ENCODE results near the gene ACCSL. TPM values are rescaled to one million over a fixed set of nuclear protein-coding genes. Genes with fewer than 3 reads are reported as not detected.

The ACCSL gene
- total RNA-seq, 1 donor from 2014 or later: not detected

DNA sequence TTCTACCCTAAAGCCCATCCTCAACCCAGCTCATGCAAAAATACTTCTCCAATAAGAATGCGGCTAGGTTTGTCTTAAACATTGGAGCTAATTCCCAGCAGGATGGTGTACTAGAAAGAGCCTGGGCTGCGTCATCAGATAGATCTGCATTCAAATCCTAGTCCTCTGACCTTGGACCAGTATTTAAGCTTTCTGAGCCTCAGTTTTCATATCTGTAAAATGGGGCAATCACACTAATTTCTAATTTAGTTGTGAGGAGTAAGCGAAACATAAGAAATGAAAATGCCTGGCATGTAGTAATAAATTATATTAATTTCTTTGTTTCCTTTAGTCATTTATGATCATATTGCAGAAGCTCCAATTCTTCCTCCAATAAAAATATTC, 32.2 kb upstream of the ACCSL start:
- Histone ChIP-seq H3K4me1 (peaks cover 5% of the 10 kb centered on the region), H3K36me3 (no peaks in the 10 kb centered on the region), H3K27ac (no peak overlapping the region), H3F3A (ENCODE audit: low read depth) (no peaks in the 10 kb centered on the region), H4K20me1 (ENCODE audit: low read depth) (no peaks in the 10 kb centered on the region), H3K9ac (no peak overlapping the region), H3K4me2 (no peak overlapping the region), H3K4me3 (no peak overlapping the region), H3K9me3 (ENCODE audit: low read depth) (no peaks in the 10 kb centered on the region), H3K27me3 (peaks cover 11% of the 10 kb centered on the region), H2AFZ (replicated peaks) (no peak overlapping the region), H3K79me2 (ENCODE audit: low read depth) (no peaks in the 10 kb centered on the region)
- Mint-ChIP-seq H3K27ac (no peak overlapping the region), H3K4me1 (no peaks in the 10 kb centered on the region), H3K27me3 (ENCODE audit: insufficient read depth, low read depth) (peaks cover 3% of the 10 kb centered on the region), H3K36me3 (no peaks in the 10 kb centered on the region), H3K9me3 (no peaks in the 10 kb centered on the region), H3K4me3 (no peak overlapping the region)
- TF ChIP-seq EZH2phosphoT487 (IDR thresholded peaks at IDR 0.05) (no peak), EZH2 (IDR thresholded peaks at IDR 0.05) (no peak)
- TF ChIP-seq, protein P1, sequence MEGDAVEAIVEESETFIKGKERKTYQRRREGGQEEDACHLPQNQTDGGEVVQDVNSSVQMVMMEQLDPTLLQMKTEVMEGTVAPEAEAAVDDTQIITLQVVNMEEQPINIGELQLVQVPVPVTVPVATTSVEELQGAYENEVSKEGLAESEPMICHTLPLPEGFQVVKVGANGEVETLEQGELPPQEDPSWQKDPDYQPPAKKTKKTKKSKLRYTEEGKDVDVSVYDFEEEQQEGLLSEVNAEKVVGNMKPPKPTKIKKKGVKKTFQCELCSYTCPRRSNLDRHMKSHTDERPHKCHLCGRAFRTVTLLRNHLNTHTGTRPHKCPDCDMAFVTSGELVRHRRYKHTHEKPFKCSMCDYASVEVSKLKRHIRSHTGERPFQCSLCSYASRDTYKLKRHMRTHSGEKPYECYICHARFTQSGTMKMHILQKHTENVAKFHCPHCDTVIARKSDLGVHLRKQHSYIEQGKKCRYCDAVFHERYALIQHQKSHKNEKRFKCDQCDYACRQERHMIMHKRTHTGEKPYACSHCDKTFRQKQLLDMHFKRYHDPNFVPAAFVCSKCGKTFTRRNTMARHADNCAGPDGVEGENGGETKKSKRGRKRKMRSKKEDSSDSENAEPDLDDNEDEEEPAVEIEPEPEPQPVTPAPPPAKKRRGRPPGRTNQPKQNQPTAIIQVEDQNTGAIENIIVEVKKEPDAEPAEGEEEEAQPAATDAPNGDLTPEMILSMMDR (IDR thresholded peaks at IDR 0.05): no peak
- DNase-seq (ENCODE audit: low spot score): no peak

DNA sequence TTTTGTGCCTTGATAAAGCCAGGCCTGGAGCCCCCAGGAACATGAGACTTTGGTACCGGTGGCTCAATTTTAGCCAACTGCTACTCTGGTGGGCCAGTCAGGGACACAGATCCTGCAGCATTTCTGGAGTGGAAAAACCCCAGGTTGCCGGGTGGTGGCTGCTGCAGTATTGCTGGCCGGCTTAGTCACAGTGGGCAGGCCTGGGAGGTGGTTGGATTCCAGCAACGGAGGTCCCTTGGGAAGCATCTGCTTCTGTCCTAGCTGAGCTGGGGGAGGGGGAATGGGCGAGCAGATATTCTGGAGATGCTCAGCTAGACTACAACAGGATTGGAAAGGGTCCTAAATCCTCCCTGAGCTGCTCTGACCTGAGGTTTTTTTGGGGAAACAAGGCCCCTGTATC, 31.6 kb upstream of the ACCSL start:
- TF ChIP-seq EZH2phosphoT487 (IDR thresholded peaks at IDR 0.05) (no peak), EZH2 (IDR thresholded peaks at IDR 0.05) (no peak)
- TF ChIP-seq, protein P1 (IDR thresholded peaks at IDR 0.05): no peak
- H3K4me2 ChIP-seq: no peak overlapping the region
- Mint-ChIP-seq H3K36me3 (no peaks in the 10 kb centered on the region), H3K27ac (no peak overlapping the region), H3K4me3 (no peak overlapping the region), H3K9me3 (peaks cover 2% of the 10 kb centered on the region), H3K27me3 (ENCODE audit: insufficient read depth, low read depth) (peaks cover 6% of the 10 kb centered on the region), H3K4me1 (no peaks in the 10 kb centered on the region)
- H3K27me3 ChIP-seq: peaks cover 11% of the 10 kb centered on the region
- H3K36me3 ChIP-seq: no peaks in the 10 kb centered on the region
- no peak overlapping the region for H2AFZ ChIP-seq (replicated peaks)
- H3K4me3 ChIP-seq: no peak overlapping the region
- no peaks in the 10 kb centered on the region for H3K79me2 ChIP-seq (ENCODE audit: low read depth)
- H3K27ac ChIP-seq: no peak overlapping the region
- H3K9ac ChIP-seq: no peak overlapping the region
- no peak for DNase-seq (ENCODE audit: low spot score)
- H3K4me1 ChIP-seq: peaks cover 5% of the 10 kb centered on the region
- H4K20me1 ChIP-seq (ENCODE audit: low read depth): no peaks in the 10 kb centered on the region
- H3F3A ChIP-seq (ENCODE audit: low read depth): no peaks in the 10 kb centered on the region
- H3K9me3 ChIP-seq (ENCODE audit: low read depth): no peaks in the 10 kb centered on the region

DNA sequence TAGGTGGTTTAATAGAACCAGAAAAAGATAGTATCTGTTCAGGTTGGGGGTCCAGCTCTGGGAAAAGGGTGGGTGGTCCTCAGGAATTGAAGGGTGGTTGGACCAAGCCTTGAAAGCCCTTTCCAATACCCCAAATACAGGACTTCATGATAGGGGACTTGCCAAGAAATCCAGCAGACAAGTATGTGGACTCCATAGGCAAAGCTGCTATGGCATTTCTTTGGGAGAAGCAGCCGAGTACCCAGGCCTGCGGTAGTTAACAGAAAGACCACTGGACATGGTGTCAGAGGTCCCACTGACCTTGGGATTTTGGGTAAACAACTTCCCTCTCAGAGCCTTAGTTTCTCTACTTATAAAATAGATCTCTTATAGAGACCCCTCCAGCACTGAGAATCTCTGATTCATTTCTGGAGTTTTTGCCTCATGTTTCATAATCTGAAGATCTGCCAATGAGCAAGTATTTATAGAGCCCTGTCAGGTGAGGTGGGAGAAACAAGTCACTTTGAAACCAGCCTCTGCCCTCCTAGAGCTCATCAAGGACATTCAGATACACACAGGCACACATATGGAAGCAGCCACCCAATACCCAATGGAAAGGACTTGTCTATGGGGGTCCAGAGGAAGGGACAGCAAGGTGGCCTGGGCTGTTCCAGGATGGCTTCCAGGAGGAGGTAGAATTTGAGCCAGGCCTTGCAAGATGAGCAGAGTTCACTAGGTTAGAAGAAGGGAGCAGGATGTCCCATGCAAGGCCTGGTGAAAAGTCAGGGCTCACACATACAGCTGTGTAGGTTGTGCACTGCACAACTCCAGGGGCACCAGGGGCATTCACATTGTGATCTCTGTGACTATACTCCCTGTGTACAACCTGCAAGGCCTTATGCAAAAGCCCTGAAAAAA, 31.0 kb upstream of the ACCSL start:
- no peak overlapping the region for H3K4me3 Mint-ChIP-seq
- Histone ChIP-seq H3K4me2 (no peak overlapping the region), H3K4me1 (peaks cover 5% of the 10 kb centered on the region), H4K20me1 (ENCODE audit: low read depth) (no peaks in the 10 kb centered on the region), H3K36me3 (no peaks in the 10 kb centered on the region), H3K27ac (no peak overlapping the region), H3F3A (ENCODE audit: low read depth) (no peaks in the 10 kb centered on the region), H3K4me3 (no peak overlapping the region), H3K9me3 (ENCODE audit: low read depth) (no peaks in the 10 kb centered on the region), H3K79me2 (ENCODE audit: low read depth) (no peaks in the 10 kb centered on the region), H3K9ac (no peak overlapping the region), H2AFZ (replicated peaks) (no peak overlapping the region), H3K27me3 (peaks cover 11% of the 10 kb centered on the region)
- no peak overlapping the region for H3K27ac Mint-ChIP-seq
- H3K36me3 Mint-ChIP-seq: no peaks in the 10 kb centered on the region
- no peaks in the 10 kb centered on the region for H3K4me1 Mint-ChIP-seq
- TF ChIP-seq EZH2 (IDR thresholded peaks at IDR 0.05) (no peak), EZH2phosphoT487 (IDR thresholded peaks at IDR 0.05) (no peak)
- TF ChIP-seq, protein P1 (IDR thresholded peaks at IDR 0.05): no peak
- peaks cover 6% of the 10 kb centered on the region for H3K27me3 Mint-ChIP-seq (ENCODE audit: insufficient read depth, low read depth)
- peaks cover 2% of the 10 kb centered on the region for H3K9me3 Mint-ChIP-seq
- DNase-seq (ENCODE audit: low spot score): no peak

Data from neural progenitor cell (in vitro differentiated cells).